Adrenal gland (tissue), 5 donors: ENCODE measurements around the gene RETREG2.

ENCODE experiments used
- POLR2A ChIP-seq, 2 donors: fragments of 450-650 bp; IDR thresholded peaks; one replicate each; pipeline ENCODE4 v1.6.1; 2017; ENCODE audit warnings: antibody characterized with exemption in 2 of 2, mild to moderate bottlenecking in 2 of 2, moderate library complexity in 1 of 2
- TF ChIP-seq, protein P1 (sequence below), 6 experiments: fragments of 450-650 bp in 4 of 6; fragments of 200-600 bp in 2 of 6; sonication (generic) in 1 of 6; IDR thresholded peaks; 1 replicate in 5 of 6; 2 replicates in 1 of 6; pipeline versions ENCODE4 v1.5.1 to v1.8.0; 2016 to 2021; ENCODE audit warnings: antibody characterized with exemption in 6 of 6, mild to moderate bottlenecking in 2 of 6, moderate library complexity in 1 of 6
- donor health status: DM: no; HTN: no; CAD: no.

- TF ChIP-seq, protein P1, sequence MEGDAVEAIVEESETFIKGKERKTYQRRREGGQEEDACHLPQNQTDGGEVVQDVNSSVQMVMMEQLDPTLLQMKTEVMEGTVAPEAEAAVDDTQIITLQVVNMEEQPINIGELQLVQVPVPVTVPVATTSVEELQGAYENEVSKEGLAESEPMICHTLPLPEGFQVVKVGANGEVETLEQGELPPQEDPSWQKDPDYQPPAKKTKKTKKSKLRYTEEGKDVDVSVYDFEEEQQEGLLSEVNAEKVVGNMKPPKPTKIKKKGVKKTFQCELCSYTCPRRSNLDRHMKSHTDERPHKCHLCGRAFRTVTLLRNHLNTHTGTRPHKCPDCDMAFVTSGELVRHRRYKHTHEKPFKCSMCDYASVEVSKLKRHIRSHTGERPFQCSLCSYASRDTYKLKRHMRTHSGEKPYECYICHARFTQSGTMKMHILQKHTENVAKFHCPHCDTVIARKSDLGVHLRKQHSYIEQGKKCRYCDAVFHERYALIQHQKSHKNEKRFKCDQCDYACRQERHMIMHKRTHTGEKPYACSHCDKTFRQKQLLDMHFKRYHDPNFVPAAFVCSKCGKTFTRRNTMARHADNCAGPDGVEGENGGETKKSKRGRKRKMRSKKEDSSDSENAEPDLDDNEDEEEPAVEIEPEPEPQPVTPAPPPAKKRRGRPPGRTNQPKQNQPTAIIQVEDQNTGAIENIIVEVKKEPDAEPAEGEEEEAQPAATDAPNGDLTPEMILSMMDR (IDR thresholded peaks at IDR 0.05): no peak
- TF ChIP-seq POLR2A (IDR thresholded peaks at IDR 0.05): no peak
These were observed 6.0 kb downstream of the RETREG2 start for GRCh38 chr2:219184121-219184520.
